HepG2 (cell line): Measurements from ENCODE around the gene SYP. TPM values are rescaled to one million over a fixed set of nuclear protein-coding genes. Genes with fewer than 3 reads are reported as not detected.

Experiments used
- ATAC-seq: fragments of 200-7000 bp; cut with Tn5 transposase; 3 replicates; pipeline ENCODE4 v1.9.1; 2020; ENCODE audit warnings: mild to moderate bottlenecking, moderate library complexity
- BruUV-seq: library from RNA; stranded (reverse); fragments of 400-500 nt; replicated peaks from 2 replicates; lab custom pipeline; 2021; lab: Mats Ljungman, UMichigan
- CTCF ChIA-PET: fragments of 300-600 bp; formaldehyde crosslinking; extraction: SDS; loops from one replicate; lab custom pipeline; 2021; ENCODE audit warnings: low total read pairs, inconsistent platforms, low intra/inter-chr PET ratio; lab: Yijun Ruan, JAX
- POLR2A ChIA-PET: fragments of 350-600 bp; sonication (Branson Sonifier 250); formaldehyde crosslinking; loops from one replicate; lab custom pipeline; 2020; ENCODE audit warnings: antibody characterized with exemption, inconsistent platforms; lab: Yijun Ruan, JAX
- DNase-seq: peaks from one replicate; pipeline ENCODE4 v3.0.0-alpha.2; 2015; ENCODE audit warnings: low spot score
- FAIRE-seq: peaks from 3 replicates; lab custom pipeline; 2011; peaks lifted over from hg19 to GRCh38; lab: Jason Lieb, UNC
- H2AFZ ChIP-seq: one replicate; pipeline ENCODE4 v1.6.1; 2011; ENCODE audit warnings: low read length, inconsistent platforms
- H3K27ac ChIP-seq: fragments of 300-600 bp; 3 replicates; pipeline ENCODE4 v1.8.0; 2011; ENCODE audit warnings: mixed run types, mild to moderate bottlenecking, mixed read lengths, low read length, inconsistent platforms; ENCODE audit not compliant: insufficient read depth; ENCODE audit errors: extremely low read length
- H3K27me3 ChIP-seq, 2 experiments: fragments of 200-600 bp in 1 of 2; 2 replicates in 1 of 2; 3 replicates in 1 of 2; pipeline versions ENCODE4 v1.6.0 to v1.8.0; 2011; ENCODE audit warnings: low read length in 2 of 2, mild to moderate bottlenecking in 2 of 2, moderate library complexity in 2 of 2, inconsistent platforms in 1 of 2; ENCODE audit not compliant: insufficient read depth in 2 of 2, control insufficient read depth in 1 of 2
- H3K36me3 ChIP-seq, 2 experiments: fragments of 200-600 bp in 1 of 2; replicated peaks in 1 of 2; 2 replicates in 1 of 2; 3 replicates in 1 of 2; pipeline versions ENCODE4 v1.5.1 to v1.8.0; 2011; ENCODE audit warnings: low read length in 2 of 2, inconsistent platforms in 1 of 2; ENCODE audit not compliant: insufficient read depth in 2 of 2, control insufficient read depth in 1 of 2
- H3K4me1 ChIP-seq: 2 replicates; pipeline ENCODE4 v1.5.1; 2012; ENCODE audit warnings: low read length, inconsistent platforms; ENCODE audit not compliant: insufficient read depth
- H3K4me2 ChIP-seq: 2 replicates; pipeline ENCODE4 v1.6.0; 2011; ENCODE audit warnings: low read depth, low read length, inconsistent platforms
- H3K4me3 ChIP-seq, 3 experiments: fragments of 200-600 bp in 1 of 3; sonication (generic), shearing (Covaris generic) in 1 of 3; replicated peaks in 1 of 3; 2 replicates each; pipeline ENCODE4 v1.5.1; 2011 to 2016; ENCODE audit warnings: low read length in 3 of 3, inconsistent platforms in 2 of 3, low read depth in 2 of 3, mild to moderate bottlenecking in 2 of 3, control low read depth in 1 of 3, mixed read lengths in 1 of 3; ENCODE audit not compliant: insufficient read depth in 1 of 3
- H3K79me2 ChIP-seq: one replicate; pipeline ENCODE4 v1.6.1; 2011; ENCODE audit warnings: low read length, inconsistent platforms; ENCODE audit not compliant: insufficient read depth
- H3K9ac ChIP-seq: 2 replicates; pipeline ENCODE4 v1.6.0; 2011; ENCODE audit warnings: mild to moderate bottlenecking, low read depth, low read length, inconsistent platforms; ENCODE audit not compliant: insufficient read depth
- H3K9me3 ChIP-seq: 2 replicates; pipeline ENCODE4 v1.5.1; 2012; ENCODE audit warnings: mild to moderate bottlenecking, low read length
- H4K20me1 ChIP-seq: 2 replicates; pipeline ENCODE4 v1.6.0; 2011; ENCODE audit warnings: inconsistent platforms, mild to moderate bottlenecking, low read length, moderate library complexity; ENCODE audit not compliant: insufficient read depth
- CEBPG ChIP-seq: IDR thresholded peaks from 2 replicates; pipeline ENCODE4 v1.6.1; 2016
- ETV5 ChIP-seq: IDR thresholded peaks from 2 replicates; pipeline ENCODE4 v1.6.1; 2018; ENCODE audit warnings: missing biosample characterization, missing genetic modification reagents, inconsistent platforms, borderline replicate concordance
- GTF3A ChIP-seq: sonication (generic); formaldehyde crosslinking; conservative IDR thresholded peaks from 2 replicates; pipeline ENCODE4 v1.4.0; 2020; ENCODE audit warnings: mild to moderate bottlenecking, missing genetic modification reagents
- HNRNPK ChIP-seq: fragments of 200-400 bp; formaldehyde crosslinking; IDR thresholded peaks from 2 replicates; pipeline ENCODE4 v1.6.1; 2018; ENCODE audit warnings: low read length, low read depth, moderate library complexity, mild to moderate bottlenecking; ENCODE audit not compliant: poor library complexity, severe bottlenecking
- NFE2L2 ChIP-seq: fragments of 150-350 bp; IDR thresholded peaks from 2 replicates; pipeline ENCODE4 v1.6.1; 2014; ENCODE audit warnings: low read length
- RARG ChIP-seq: sonication (generic); formaldehyde crosslinking; IDR thresholded peaks from 2 replicates; pipeline ENCODE4 v1.4.0; 2020; ENCODE audit warnings: low read depth, mild to moderate bottlenecking, missing genetic modification reagents
- REPIN1 ChIP-seq: sonication (generic); formaldehyde crosslinking; IDR thresholded peaks from 2 replicates; pipeline ENCODE4 v1.8.0; 2022; ENCODE audit warnings: missing genetic modification reagents, low read depth, mild to moderate bottlenecking, borderline replicate concordance
- SMAD1 ChIP-seq: sonication (generic); formaldehyde crosslinking; IDR thresholded peaks from 2 replicates; pipeline ENCODE4 v1.4.0; 2020; ENCODE audit warnings: missing genetic modification reagents, low read depth, mild to moderate bottlenecking, borderline replicate concordance
- SSRP1 ChIP-seq: IDR thresholded peaks from 2 replicates; pipeline ENCODE4 v1.6.1; 2016; ENCODE audit warnings: control low read depth
- YEATS4 ChIP-seq: sonication (generic); formaldehyde crosslinking; IDR thresholded peaks from 2 replicates; pipeline ENCODE4 v1.4.0; 2020; ENCODE audit warnings: missing genetic modification reagents, borderline replicate concordance
- ZSCAN20 ChIP-seq: sonication (generic); formaldehyde crosslinking; IDR thresholded peaks from 2 replicates; pipeline ENCODE4 v1.4.0; 2020; ENCODE audit warnings: missing genetic modification reagents, mild to moderate bottlenecking, borderline replicate concordance
- WGBS: methylation state at CpG from one replicate; pipeline ENCODE4 v1.1.6; 2017; ENCODE audit warnings: low lambda C conversion rate; 5-methylcytosine and 5-hydroxymethylcytosine counted together
- in situ Hi-C: cut with HindIII; loops from 2 replicates; pipeline ENCODE4 v1.10.0; 2017; ENCODE audit warnings: low pct_unique_long_range_greater_than_20kb; ENCODE audit not compliant: extremely low pct_ligation_motif_present
- intact Hi-C: fragments of 100-400 bp; cut with micrococcal nuclease; formaldehyde crosslinking; loops from one replicate; pipeline ENCODE4 v1.10.0; 2022; ENCODE audit not compliant: unreplicated experiment
- polyA plus RNA-seq, 8 experiments: library from polyadenylated mRNA; depleted of rRNA in 3 of 8; stranded (reverse) in 7 of 8; unstranded in 1 of 8; fragments of >200 nt; fragmentation: Illumina TruSeq in 4 of 8; extraction: Trizol in 4 of 8; gene quantifications; 2 replicates each; pipeline versions ENCODE4 v1.2.1 to v1.2.3, GENCODE V29; 2011 to 2016; ENCODE audit warnings: low read depth in 4 of 8, missing spikeins in 1 of 8, mixed read lengths in 1 of 8; ENCODE audit not compliant: insufficient read depth in 1 of 8
- total RNA-seq, 5 experiments: library from RNA; depleted of rRNA; stranded (reverse); fragments of >200 nt; fragmentation: Illumina TruSeq; extraction: Trizol; gene quantifications; 2 replicates each; pipeline ENCODE4 v1.2.3, GENCODE V29; 2016; ENCODE audit warnings: low read depth in 1 of 5
- TF ChIP-seq, protein P1 (sequence below): sonication (generic); formaldehyde crosslinking; IDR thresholded peaks from 2 replicates; pipeline ENCODE4 v1.5.1; 2020; ENCODE audit warnings: missing genetic modification reagents, mild to moderate bottlenecking, borderline replicate concordance
- TF ChIP-seq, protein P2 (sequence below): sonication (generic); formaldehyde crosslinking; IDR thresholded peaks from 2 replicates; pipeline ENCODE4 v1.5.0; 2020; ENCODE audit warnings: mild to moderate bottlenecking, missing genetic modification reagents, moderate library complexity
- TF ChIP-seq, protein P3 (sequence below): sonication (generic); formaldehyde crosslinking; IDR thresholded peaks from 2 replicates; pipeline ENCODE4 v1.9.0; 2021; ENCODE audit warnings: missing genetic modification reagents, mild to moderate bottlenecking, borderline replicate concordance

Gene SYP
- total and polyA plus RNA-seq, 2 of the 13 experiments (the other 11 are each of a cell fraction or from before 2014, with no cell fraction given), result 2.0 to 2.5 TPM

DNA sequence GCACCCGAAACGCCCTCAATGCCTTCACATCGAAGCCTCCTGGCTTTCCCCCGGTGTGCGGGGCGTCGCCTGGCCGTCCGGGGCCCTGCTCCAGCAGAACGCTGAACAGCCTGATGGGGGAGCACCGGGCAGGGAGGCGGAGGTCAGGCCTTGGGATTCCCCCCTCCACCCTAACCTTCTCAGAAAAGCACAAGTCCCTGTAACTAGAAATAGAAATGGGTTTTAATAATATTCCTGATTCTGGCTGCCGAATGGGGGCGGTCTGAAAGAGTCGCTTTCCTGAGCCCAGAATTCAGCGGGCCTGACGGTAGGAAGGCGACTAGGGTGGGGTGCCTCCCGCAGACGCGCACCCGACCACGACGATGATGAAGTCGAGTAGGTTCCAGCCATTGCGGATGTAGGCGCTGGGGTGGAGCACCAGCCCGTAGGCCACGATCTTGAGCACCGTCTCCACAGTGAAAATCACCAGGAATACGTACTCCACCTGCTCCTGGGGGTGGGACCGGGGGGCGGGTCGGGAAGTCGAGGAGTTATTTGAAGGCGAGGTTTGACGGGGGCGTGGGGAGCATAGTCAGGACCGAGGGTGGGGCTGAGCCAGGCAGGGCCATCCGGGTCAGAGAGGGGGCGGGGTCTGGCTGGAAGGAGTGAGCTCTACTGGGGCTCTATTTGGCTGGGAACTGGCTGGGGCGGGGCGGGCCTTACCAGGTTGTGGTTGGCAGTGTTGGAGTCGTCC is 30.7 kb upstream of the SYP start (continued):
- TF ChIP-seq, protein P1, sequence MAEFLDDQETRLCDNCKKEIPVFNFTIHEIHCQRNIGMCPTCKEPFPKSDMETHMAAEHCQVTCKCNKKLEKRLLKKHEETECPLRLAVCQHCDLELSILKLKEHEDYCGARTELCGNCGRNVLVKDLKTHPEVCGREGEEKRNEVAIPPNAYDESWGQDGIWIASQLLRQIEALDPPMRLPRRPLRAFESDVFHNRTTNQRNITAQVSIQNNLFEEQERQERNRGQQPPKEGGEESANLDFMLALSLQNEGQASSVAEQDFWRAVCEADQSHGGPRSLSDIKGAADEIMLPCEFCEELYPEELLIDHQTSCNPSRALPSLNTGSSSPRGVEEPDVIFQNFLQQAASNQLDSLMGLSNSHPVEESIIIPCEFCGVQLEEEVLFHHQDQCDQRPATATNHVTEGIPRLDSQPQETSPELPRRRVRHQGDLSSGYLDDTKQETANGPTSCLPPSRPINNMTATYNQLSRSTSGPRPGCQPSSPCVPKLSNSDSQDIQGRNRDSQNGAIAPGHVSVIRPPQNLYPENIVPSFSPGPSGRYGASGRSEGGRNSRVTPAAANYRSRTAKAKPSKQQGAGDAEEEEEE (CRISPR knock-in tag), result no peak
- no peak for TF ChIP-seq SMAD1 (CRISPR knock-in tag)
- TF ChIP-seq, protein P2, sequence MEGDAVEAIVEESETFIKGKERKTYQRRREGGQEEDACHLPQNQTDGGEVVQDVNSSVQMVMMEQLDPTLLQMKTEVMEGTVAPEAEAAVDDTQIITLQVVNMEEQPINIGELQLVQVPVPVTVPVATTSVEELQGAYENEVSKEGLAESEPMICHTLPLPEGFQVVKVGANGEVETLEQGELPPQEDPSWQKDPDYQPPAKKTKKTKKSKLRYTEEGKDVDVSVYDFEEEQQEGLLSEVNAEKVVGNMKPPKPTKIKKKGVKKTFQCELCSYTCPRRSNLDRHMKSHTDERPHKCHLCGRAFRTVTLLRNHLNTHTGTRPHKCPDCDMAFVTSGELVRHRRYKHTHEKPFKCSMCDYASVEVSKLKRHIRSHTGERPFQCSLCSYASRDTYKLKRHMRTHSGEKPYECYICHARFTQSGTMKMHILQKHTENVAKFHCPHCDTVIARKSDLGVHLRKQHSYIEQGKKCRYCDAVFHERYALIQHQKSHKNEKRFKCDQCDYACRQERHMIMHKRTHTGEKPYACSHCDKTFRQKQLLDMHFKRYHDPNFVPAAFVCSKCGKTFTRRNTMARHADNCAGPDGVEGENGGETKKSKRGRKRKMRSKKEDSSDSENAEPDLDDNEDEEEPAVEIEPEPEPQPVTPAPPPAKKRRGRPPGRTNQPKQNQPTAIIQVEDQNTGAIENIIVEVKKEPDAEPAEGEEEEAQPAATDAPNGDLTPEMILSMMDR (CRISPR knock-in tag), result peak; percentile 39
- TF ChIP-seq, all 625 proteins: peak for 5

DNA sequence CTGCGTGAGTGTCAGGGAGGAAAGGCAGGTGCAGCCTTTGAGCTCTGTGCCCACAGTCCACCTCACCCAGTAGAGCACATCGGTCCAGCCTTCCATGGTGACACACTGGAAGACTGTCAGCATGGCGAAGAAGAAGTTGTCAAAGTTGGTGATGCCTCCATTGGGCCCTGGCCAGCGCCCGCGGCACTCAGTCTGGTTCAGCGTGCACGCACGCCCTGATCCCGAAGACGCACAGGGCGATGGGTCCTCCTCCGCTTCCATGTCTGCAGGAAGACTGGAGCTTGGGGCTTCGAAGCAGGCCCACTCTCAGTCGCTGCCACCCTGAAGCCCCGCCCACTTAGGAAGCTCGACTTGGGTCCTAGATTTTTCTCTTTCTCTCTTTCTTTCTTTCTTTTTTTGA is 28.2 kb upstream of the SYP start:
- ATAC-seq, result no peak
- H3K36me3 ChIP-seq, result no peaks in the 10 kb centered on the region
- no peak for FAIRE-seq
- POLR2A ChIA-PET, result no interaction called here
- no peak for TF ChIP-seq YEATS4 (CRISPR knock-in tag)
- TF ChIP-seq CEBPG (CRISPR knock-in tag), result no peak
- no peak for TF ChIP-seq HNRNPK
- TF ChIP-seq ZSCAN20, result no peak
- no peak for TF ChIP-seq RARG (CRISPR knock-in tag)
- TF ChIP-seq NFE2L2, result no peak
- no peak for TF ChIP-seq ETV5 (CRISPR knock-in tag)
- no peak for TF ChIP-seq GTF3A (CRISPR knock-in tag)
- TF ChIP-seq, protein P3, sequence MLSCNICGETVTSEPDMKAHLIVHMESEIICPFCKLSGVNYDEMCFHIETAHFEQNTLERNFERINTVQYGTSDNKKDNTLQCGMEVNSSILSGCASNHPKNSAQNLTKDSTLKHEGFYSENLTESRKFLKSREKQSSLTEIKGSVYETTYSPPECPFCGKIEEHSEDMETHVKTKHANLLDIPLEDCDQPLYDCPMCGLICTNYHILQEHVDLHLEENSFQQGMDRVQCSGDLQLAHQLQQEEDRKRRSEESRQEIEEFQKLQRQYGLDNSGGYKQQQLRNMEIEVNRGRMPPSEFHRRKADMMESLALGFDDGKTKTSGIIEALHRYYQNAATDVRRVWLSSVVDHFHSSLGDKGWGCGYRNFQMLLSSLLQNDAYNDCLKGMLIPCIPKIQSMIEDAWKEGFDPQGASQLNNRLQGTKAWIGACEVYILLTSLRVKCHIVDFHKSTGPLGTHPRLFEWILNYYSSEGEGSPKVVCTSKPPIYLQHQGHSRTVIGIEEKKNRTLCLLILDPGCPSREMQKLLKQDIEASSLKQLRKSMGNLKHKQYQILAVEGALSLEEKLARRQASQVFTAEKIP (CRISPR knock-in tag), result no peak
- TF ChIP-seq SSRP1 (CRISPR knock-in tag), result no peak
- TF ChIP-seq REPIN1, result no peak
- TF ChIP-seq, all 625 proteins: peak for 0
- H3K4me3 ChIP-seq, result no peak overlapping the region
- 0 out of 5 replicates have a peak, but pooled peaks cover 0 to 1% of the 10 kb centered on the region in 2 experiments for H3K27me3 ChIP-seq
- no peaks in the 10 kb centered on the region for H3K9me3 ChIP-seq
- in situ Hi-C loops (no loop called here), intact Hi-C loops (no loop called here)
- BruUV-seq, result no TSS peak
- no peak overlapping the region for H3K4me2 ChIP-seq
- no peaks in the 10 kb centered on the region for H3K79me2 ChIP-seq
- H3K4me1 ChIP-seq, result no peaks in the 10 kb centered on the region
- H2AFZ ChIP-seq, result no peak overlapping the region
- no peaks in the 10 kb centered on the region for H4K20me1 ChIP-seq
- 56% methylated on average over 4 of the region's 17 CpGs for WGBS
- no peak overlapping the region for H3K9ac ChIP-seq
- H3K27ac ChIP-seq, result no peak overlapping the region
- CTCF ChIA-PET, result no interaction called here
- DNase-seq, result no peak
